HTERT RPE-1 (cell line): ENCODE measurements around the gene ACAA1.
"Not testable (repeated sequence)": the region's sequence is repeated elsewhere in the genome, so short reads cannot be mapped to it uniquely, and the experiment has no call there.

Source experiments
- in situ Hi-C: fragments of 300-500 bp; cut with MboI; formaldehyde crosslinking; loops from 4 replicates; pipeline ENCODE4 v1.14.3; 2020; ENCODE audit warnings: low sequenced_read_pairs

Gene ACAA1, protein sequence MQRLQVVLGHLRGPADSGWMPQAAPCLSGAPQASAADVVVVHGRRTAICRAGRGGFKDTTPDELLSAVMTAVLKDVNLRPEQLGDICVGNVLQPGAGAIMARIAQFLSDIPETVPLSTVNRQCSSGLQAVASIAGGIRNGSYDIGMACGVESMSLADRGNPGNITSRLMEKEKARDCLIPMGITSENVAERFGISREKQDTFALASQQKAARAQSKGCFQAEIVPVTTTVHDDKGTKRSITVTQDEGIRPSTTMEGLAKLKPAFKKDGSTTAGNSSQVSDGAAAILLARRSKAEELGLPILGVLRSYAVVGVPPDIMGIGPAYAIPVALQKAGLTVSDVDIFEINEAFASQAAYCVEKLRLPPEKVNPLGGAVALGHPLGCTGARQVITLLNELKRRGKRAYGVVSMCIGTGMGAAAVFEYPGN

DNA sequence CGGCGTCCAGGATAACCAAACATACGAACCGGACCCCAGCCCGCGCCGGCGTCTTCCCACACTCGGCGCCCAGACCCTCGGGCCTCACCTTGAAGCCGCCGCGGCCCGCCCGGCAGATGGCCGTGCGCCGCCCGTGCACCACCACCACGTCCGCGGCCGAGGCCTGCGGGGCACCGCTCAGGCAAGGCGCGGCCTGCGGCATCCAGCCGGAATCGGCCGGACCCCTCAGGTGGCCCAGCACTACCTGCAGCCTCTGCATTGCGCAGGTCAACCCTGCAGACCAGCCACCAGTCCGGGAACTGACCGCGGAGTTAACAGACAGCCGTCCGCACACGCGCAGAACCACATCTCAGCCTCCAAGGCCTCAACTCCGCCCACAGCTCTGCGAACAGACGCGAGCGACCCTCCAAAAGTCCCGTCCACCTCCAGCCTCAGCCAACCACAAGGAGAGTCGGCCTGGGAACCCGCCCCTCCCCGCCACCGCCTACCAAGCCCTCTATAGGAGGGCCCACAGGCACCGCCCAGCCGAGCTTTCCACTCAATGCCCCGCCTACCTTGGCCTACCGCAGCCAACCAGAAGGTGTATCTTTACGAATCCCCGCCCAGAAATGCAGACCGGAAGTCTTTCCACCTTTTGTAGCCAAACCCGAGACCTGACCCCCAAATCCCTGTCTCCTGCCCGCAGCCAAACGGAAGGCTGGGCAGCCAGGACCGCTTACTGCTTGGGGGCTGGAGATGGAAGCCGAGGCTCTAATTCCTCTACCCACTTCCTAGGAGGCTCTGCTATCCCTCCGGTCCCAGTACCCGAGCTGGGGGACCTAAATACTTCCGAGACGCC lies at the start of gene ACAA1:
ACAA1 (minus strand) TSS at position 351 of the 838 bp plus-strand sequence; CDS start at position 259, 92 bp downstream.
- in situ Hi-C loops: no loop called here

DNA sequence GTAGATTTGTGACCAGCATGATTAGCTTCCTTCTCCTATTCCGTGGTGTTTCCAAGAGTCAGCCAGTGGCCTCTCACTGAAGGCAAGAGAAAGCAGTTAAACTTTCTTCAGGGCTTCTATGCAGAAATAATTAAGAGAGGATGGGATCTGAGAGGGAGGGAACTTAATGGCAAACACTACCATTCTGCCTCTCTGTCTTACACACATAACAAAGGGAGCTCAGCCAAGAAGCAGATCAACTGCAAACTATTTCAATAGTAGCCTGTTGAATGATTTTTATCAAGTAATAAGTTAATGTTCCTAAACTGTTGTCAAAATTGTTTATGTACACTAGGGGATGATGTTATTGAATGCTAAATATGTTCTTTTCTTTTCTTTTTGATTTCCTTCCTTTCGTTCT lies 40.3 kb upstream of the ACAA1 start:
- in situ Hi-C loops: no loop called here

DNA sequence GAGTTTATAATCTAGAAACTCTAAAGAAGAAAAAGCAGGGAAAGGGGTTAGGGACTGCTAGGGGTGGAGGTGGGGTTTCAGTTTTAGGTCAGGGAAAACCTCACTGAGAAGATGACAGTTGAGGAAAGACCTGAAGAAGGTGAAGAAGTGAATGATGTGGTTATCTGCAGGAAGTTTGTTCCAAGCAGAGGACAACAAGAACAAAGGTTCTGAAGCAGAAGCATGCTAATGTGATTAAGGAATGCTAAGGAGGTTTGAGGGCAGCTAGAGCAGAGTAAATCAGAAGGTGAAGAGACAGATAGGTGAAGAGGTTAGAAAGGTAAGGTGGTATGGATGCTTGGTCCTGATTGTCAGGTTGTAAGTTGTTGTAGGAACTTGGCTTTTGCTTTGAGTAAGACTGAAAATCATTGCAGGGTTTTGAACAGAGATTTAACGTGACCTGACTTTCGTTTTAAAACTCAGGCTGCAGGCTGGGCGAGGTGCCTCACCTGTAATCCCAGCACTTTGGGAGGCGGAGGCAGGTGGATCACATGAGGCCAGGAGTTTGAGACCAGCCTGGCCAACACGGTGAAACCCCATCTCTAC lies 37.0 kb upstream of the ACAA1 start:
- in situ Hi-C loops: no loop called here

DNA sequence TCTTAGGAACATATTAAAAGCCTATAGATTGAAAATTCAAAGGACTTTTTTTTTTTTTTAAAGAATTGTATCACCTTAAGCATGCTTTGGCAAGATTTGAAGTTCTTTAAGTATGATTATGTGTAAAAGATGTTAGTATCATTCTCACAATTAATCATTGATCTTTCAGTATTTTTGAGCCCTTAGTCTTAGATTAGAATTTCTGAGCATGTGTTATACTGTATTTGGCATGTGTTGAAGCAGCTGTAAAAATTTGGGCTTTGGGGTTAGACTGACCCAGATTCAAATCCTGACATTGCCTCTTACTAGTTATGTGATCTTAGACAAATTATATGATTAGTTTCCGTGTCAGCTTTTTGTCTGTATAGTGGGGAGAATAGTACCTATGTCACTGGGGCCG lies 34.7 kb upstream of the ACAA1 start:
- in situ Hi-C loops: no loop called here

DNA sequence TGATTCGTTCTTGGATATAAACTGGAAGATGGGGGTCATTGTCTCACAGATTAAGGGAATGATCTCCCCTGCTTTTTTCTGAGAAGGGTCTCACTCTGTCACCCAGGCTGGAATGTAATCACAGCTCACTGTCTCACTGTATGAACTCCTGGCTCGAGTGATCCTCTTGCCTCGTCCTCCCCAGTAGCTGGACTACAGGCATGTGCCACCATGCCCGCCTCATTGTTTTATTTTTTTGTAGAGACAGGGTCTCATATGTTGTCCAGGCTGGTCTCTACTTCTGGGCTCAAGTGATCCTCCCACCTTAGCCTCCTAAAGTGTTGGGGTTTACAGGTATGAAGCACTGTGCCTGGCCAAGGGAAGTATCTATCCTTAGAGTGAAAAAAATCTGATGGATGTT lies 33.8 kb upstream of the ACAA1 start:
- in situ Hi-C loops: no loop called here

DNA sequence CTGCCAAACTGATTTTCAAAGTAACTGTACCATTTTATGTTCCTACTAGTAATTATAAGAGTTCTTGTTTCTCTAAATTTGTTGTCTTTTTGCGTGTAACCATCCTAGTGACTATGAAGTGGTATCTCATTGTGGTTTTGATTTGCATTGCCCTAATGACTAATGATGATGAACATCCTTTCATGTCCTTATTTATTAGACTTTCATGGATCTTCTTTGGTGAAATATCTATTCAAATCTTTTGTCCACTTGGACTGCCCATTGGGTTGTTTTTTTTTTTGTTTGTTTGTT lies 32.0 kb upstream of the ACAA1 start:
- in situ Hi-C loops: no loop called here

DNA sequence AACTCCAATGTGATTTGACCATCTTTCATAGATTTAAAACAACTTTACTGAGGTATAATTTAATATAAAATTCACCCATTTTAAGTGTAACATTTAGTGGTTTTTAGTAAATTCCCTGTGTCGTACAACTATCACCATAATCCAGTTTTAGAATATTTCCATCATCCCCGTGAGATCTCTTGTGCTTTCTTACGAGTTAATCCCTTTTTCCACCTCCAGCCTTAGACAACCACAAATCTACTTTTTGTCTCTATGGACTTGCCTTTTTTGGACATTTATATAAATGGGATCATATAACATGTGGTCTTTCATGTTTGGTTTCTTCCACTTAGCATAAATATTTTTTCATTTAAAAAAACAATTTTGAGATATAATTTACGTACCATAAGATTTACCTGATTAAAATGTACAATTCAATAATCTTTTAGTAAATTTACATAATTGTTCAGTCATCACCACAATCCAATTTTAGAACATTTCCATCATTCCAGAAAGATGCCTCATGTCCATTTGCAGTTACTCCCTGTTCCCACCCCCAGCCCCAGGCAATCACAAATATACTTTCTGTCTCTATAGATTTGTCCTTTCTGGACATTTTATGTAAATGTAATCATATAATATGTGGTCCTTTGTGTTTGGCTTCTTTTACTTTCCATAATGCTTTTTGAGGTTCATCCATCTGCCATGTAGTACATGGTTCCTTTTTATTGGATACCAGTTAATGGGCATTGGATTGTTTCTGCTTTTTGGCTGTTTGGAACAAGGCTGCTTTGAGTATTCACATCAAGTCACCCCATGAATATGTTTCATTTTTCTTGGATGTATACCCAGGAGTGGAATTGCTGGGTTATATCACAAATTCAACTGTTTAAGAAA lies 31.5 kb upstream of the ACAA1 start:
- in situ Hi-C loops: no loop called here

DNA sequence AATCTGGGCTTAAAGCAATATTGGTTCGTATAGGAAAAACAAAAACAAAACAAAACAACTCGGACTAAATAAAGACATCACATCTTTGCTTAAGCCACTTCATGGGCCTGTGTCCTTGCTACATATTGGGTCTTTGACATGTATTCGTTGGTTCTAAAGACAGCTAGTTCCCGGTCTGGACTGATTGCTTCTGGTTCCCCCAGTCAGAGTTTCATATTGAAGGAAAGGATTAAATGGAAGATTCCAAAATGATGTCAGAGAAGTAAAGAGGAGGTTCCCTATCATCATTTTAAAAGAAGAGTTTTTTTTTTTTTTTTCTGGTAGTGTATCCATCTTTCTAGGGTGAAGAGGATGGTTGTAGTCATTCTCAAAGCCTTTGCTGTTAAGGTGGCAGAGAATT lies 30.7 kb upstream of the ACAA1 start:
- in situ Hi-C loops: no loop called here

DNA sequence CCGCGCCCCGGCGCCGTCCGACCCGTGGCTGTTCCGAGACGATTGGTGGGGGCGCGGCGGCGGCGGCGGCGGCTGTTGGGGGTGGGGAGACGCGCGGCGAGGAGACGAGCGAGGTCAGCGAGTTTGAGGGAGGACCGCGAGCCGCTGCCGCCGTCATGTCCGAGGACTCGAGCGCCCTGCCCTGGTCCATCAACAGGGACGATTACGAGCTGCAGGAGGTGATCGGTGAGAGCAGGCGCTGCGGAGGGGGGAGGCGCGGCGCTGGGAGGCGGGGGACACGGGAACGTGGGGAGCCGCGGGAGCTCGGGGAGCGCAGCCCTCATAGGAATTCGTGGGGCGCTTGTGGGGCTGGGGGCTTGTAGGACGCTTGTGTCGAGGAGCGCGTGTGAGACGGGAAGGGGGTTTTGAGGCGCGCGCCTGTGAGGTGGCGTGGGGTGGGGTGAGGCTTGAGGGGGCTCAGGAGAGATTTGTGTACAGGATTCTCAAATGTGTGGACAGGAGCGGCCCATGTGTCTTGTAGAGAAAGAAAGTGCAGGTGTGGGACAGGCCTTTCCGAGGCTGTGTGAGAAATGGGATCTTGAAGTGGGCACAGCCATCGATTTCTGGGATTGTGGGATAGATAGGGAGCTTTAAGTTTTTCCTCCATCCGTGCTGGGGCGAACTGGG lies 28.9 kb upstream of the ACAA1 start:
- in situ Hi-C loops: no loop called here

DNA sequence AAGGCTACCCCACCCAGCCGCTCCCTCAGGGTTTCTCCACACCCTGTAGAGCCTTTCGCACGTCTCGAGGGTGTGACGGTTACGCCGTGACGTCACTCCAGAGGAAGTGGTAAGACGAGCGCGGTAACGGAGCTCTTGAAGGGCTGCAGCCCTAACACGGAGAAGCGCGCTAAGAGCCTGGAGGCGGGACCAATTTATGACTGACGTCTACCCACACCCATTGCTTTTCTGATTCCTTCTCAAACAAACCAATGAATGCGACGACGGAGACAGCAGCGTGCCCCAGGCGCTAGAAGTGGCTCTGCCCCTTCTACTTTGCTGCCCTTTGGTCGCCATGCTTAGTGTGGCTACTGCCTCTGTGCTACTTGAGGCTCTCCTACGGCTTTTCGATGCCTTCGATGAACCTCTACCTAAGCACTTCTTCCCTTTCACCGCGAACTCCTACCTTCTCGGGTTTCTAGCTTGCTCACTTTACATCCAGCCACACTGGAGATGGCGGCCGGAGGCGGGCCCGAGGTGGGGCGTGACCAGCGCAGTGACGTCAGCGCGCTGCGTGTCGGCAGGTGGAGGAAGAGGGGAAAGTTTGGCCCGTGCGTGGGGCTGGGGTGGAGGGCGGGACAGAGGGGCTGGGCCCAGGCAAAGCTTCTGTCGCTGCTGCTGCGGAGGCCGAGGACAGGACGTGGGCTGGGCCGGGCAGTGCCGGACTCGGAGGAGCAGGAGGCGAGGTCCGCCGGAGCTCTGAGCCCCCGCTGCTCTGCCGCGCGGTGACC lies 28.2 kb upstream of the ACAA1 start, which contains the start of gene OXSR1:
OXSR1 (plus strand) TSS at position 586 of the 770 bp plus-strand sequence. CDS start 340 bp downstream, outside the sequence.
- in situ Hi-C loops: no loop called here

DNA sequence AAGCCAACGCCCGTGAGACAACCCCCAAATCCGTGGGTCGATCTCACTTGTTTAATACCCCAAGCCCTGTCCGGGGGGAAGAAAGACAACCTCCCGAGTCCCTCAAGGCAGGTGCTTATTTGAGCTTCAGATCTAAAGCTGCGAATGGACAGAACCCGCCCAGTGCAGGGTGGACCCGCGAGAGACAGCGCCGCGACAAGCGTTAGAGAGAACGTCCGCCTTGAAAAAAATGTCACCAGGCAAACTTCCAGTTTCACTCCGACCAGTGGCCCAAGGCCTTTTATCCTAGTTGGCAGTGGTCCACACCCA lies 27.7 kb upstream of the ACAA1 start:
- in situ Hi-C loops: no loop called here

DNA sequence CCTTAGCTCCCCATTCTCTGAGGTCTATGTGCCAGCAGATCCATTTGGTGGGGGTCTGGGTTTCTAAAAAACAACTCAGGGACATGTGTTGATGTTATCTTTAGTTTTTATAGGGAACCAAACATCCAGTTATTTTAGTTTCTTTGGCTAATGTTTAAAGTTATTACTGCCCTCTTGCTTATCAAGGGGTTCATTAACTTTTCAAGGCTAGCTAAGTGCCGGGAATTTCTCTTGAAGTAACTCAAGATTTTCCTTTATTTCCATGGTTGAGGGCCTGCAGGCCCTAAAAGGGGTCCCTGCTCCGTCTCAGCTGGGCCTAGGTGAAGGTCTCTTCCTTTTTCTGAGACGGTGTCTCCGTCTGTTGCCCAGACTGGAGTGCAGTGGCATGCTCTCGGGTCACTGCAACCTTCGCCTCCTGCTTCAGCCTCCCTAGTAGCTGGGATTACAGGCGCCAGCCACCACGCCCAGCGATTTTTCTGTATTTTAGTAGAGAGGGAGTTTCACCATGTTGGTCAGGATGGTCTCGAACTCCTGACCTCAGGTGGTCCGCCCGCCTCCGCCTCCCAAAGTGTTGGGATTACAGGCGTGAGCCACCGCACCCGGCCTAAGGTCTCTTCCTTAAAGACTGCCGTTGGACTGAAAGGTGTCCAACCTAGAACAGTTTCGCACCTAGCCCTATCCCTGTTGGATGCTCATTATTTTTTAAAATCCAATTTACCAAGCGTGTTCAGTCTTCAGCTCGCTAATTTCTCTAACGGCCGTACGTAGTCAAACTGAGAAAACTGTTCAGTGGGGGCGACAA lies 27.1 kb upstream of the ACAA1 start:
- in situ Hi-C loops: no loop called here

DNA sequence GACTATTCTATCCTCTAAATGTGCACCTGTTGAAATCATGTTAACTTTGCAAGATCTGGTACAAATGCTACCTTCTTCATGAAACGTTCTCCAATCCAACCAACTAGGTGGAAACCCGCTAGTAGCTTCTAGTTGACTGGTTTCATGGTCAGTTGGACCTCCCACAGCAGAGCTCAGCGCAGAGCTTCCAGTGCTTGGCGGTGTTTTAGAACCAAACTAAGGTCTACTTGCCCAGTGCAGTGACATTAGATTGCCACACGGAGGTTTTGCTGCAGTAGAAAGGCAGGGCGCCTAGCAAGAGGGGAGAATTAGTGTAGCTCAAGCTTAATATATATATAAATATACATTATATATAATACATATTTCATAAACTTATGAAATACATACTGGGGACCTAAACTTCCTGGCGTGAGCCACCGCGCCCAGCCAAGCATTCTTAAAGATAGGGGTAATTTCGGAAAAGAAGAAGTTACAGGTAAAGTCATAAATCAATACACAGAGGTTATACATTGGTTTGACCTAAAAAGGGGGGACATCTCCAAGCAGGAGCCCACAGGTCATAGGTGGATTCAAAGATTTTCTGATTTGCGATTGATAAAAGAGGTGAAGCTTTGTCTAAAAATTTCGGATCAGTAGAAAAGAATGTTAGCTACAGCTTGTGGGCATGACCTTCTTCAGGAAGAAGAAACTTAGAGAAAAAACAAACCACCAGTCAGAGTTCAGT lies 26.4 kb upstream of the ACAA1 start:
- in situ Hi-C loops: no loop called here

DNA sequence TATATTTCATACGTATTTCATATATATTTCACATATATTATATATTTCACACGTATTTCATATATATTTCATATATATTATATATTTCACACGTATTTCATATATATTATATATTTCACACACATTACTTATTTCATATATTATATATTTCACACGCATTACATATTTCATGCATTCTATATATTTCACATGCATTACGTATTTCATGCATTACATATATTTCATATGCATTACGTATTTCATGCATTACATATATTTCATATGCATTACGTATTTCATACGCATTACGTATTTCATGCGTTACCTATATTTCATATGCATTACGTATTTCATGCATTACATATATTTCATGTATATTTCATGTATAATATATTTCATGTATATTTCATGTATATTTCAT lies 23.8 kb upstream of the ACAA1 start:
- in situ Hi-C loops: not testable (repeated sequence)

DNA sequence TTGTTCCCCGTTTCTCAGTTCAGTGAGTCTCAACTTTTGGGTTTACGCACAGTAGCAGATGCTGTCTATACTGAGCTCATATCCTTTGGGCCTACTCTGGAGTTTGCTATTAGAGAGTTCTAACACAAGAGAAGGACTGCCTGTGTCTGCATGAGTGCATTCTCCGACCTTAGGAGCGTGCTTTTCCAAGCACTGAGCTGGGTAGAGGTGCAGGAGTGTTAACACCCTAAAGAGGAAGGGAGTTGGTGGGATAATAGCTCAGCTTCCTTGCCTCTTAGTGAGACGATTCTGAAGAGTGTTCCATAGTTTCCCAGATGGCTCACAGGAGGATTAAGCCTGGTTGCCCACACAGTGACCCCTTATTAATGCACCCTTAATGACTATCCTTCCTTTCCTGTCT lies 21.5 kb upstream of the ACAA1 start:
- in situ Hi-C loops: no loop called here

DNA sequence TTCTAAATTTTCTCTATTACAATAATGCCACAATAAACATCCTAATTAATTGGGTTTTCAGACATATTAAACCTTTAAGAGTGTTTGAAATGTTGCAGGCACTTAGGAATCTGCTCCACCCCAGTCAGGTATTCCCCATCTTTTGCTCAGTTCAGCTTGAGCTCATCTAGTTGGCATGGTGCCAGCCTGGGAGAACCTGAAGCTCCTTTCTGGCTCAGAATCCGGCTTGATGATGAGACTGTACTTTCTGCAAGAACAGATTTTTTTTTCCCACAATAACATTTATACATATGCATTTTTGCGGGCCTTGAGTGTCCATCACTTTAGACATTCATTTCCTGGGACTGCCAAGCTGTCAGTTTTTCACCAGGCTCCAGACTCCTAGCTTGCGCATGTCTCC lies 20.7 kb upstream of the ACAA1 start:
- in situ Hi-C loops: no loop called here

DNA sequence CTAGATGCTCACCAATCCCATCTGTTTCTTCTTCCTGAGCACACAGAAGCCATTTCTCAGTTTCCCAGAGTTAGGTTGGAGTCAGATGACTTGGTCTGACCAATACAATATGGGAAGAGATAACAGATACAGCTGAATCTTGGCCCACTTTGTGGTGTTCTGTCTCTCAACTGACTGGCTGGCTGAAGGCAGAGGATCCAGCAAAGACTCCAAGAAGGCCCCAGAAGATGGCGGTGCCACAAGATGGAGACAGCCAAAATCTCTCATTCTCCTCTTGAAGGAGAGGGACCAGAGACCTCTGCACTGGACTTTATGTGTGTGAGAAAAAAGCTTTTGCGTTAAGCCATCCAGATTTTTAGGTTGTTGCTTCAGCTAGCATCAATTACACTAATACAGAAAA lies 20.2 kb upstream of the ACAA1 start:
- in situ Hi-C loops: no loop called here

DNA sequence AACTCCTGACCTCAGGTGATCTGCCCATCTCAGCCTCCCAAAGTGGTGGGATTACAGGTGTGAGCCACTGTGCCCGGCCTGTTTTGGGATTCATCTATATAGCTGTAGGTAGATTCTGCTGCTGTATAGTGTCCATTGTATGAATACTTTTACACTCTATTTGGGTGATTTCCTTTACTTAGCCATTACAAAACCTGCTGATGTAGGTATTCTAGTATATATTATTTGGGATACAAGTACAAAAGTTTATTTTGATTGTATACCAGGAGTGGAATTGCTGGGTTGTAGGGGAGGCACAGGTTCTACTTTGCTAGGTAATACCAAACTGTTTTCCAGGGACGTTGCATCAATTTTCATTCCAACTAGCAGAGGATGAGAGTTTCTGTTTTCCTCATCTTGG lies 18.9 kb upstream of the ACAA1 start:
- in situ Hi-C loops: no loop called here
